Testis (tissue), 3 donors: ENCODE results near the gene ANTXR2. TPM values are rescaled to one million over a fixed set of nuclear protein-coding genes. Genes with fewer than 3 reads are reported as not detected.

ENCODE experiments used
- DNase-seq: peaks from one replicate; pipeline ENCODE4 v3.0.0-alpha.2; 2019
- H3K27ac ChIP-seq, 2 donors: fragments of 200-600 bp; sonication (generic); one replicate each; pipeline ENCODE4 v1.5.1; 2019
- H3K27me3 ChIP-seq: fragments of 200-600 bp; sonication (generic); one replicate; pipeline ENCODE4 v1.5.1; 2019
- H3K36me3 ChIP-seq: fragments of 200-600 bp; sonication (generic); one replicate; pipeline ENCODE4 v1.5.1; 2017; ENCODE audit warnings: low read depth; ENCODE audit errors: missing control alignments
- H3K4me1 ChIP-seq: fragments of 200-600 bp; sonication (generic); one replicate; pipeline ENCODE4 v1.5.1; 2019
- H3K4me3 ChIP-seq, 2 donors: fragments of 200-600 bp; sonication (generic); one replicate each; pipeline ENCODE4 v1.5.1; 2017 to 2019
- H3K9me3 ChIP-seq: fragments of 200-600 bp; sonication (generic); one replicate; pipeline ENCODE4 v1.5.1; 2017
- POLR2A ChIP-seq: fragments of 450-650 bp; IDR thresholded peaks from one replicate; pipeline ENCODE4 v1.6.1; 2017; ENCODE audit warnings: antibody characterized with exemption, mild to moderate bottlenecking, moderate library complexity
- WGBS, 2 donors: methylation state at CpG; one replicate each; pipeline ENCODE4 v1.1.5; 2018; 5-methylcytosine and 5-hydroxymethylcytosine counted together
- intact Hi-C: fragments of 100-400 bp; cut with DNase I; formaldehyde crosslinking; loops from one replicate; pipeline ENCODE4 v1.15.1; 2023; ENCODE audit warnings: low total_unique reads
- polyA plus RNA-seq: library from polyadenylated mRNA; stranded (reverse); fragments of 350-450 nt; fragmentation: Illumina TruSeq; extraction: RNeasy Lipid Tissue Mini Kit (QIAGEN cat#74804); gene quantifications from one replicate; pipeline ENCODE4 v1.2.3, GENCODE V29; 2014; ENCODE audit warnings: low read depth, low replicate concordance; ENCODE audit not compliant: insufficient read depth
- total RNA-seq, 2 donors: library from RNA; depleted of rRNA; stranded (reverse); fragments of >200 nt; gene quantifications; one replicate each; pipeline ENCODE4 v1.2.3, GENCODE V29; 2016
- TF ChIP-seq, protein P1 (sequence below), 3 experiments: fragments of 450-650 bp in 2 of 3; fragments of 200-600 bp in 1 of 3; sonication (generic) in 1 of 3; IDR thresholded peaks; one replicate each; pipeline ENCODE4 v1.5.1; 2016 to 2019; ENCODE audit warnings: antibody characterized with exemption in 3 of 3, mild to moderate bottlenecking in 2 of 3, moderate library complexity in 1 of 3

ANTXR2 gene
- total and polyA plus RNA-seq, 3 donors from 2014 or later: 23.8 to 30.8 (median 30.4) TPM

- H3K27ac ChIP-seq: no peak overlapping the region
- DNase-seq: no peak
- no peaks in the 10 kb centered on the region for H3K27me3 ChIP-seq
- H3K9me3 ChIP-seq: no peaks in the 10 kb centered on the region
- peaks cover 3% of the 10 kb centered on the region for H3K4me1 ChIP-seq
- H3K36me3 ChIP-seq: no peaks in the 10 kb centered on the region
- TF ChIP-seq, protein P1, sequence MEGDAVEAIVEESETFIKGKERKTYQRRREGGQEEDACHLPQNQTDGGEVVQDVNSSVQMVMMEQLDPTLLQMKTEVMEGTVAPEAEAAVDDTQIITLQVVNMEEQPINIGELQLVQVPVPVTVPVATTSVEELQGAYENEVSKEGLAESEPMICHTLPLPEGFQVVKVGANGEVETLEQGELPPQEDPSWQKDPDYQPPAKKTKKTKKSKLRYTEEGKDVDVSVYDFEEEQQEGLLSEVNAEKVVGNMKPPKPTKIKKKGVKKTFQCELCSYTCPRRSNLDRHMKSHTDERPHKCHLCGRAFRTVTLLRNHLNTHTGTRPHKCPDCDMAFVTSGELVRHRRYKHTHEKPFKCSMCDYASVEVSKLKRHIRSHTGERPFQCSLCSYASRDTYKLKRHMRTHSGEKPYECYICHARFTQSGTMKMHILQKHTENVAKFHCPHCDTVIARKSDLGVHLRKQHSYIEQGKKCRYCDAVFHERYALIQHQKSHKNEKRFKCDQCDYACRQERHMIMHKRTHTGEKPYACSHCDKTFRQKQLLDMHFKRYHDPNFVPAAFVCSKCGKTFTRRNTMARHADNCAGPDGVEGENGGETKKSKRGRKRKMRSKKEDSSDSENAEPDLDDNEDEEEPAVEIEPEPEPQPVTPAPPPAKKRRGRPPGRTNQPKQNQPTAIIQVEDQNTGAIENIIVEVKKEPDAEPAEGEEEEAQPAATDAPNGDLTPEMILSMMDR (IDR thresholded peaks at IDR 0.05): no peak
- no peak for TF ChIP-seq POLR2A
- intact Hi-C loops: no loop called here
- H3K4me3 ChIP-seq: no peak overlapping the region
- 77 to 80% methylated on average over 2 of the region's 2 CpGs for WGBS, 2 donors
Observed at GRCh38 chr4:80029364-80029763, 43.7 kb downstream of the ANTXR2 start.

- Histone ChIP-seq H3K4me3 (no peak overlapping the region), H3K36me3 (no peaks in the 10 kb centered on the region), H3K27me3 (no peaks in the 10 kb centered on the region), H3K27ac (no peak overlapping the region), H3K9me3 (no peaks in the 10 kb centered on the region), H3K4me1 (peaks cover 3% of the 10 kb centered on the region)
- 59% methylated on average over 2 of the region's 2 CpGs for WGBS, 2 donors
- intact Hi-C loops: no loop called here
- no peak for DNase-seq
- TF ChIP-seq, protein P1 (IDR thresholded peaks at IDR 0.05): no peak
Observed at GRCh38 chr4:80027611-80028010, 45.4 kb downstream of the ANTXR2 start.

- H3K9me3 ChIP-seq: no peaks in the 10 kb centered on the region
- DNase-seq: no peak
- TF ChIP-seq POLR2A: no peak
- TF ChIP-seq, protein P1 (IDR thresholded peaks at IDR 0.05): no peak
- no peaks in the 10 kb centered on the region for H3K36me3 ChIP-seq
- WGBS, 2 donors: 93 to 96% methylated on average over 4 of the region's 4 CpGs
- no peaks in the 10 kb centered on the region for H3K27me3 ChIP-seq
- peaks cover 3% of the 10 kb centered on the region for H3K4me1 ChIP-seq
- intact Hi-C loops: no loop called here
- H3K4me3 ChIP-seq: no peak overlapping the region
- no peak overlapping the region for H3K27ac ChIP-seq
Observed at GRCh38 chr4:80026100-80026499, 46.9 kb downstream of the ANTXR2 start.

DNA sequence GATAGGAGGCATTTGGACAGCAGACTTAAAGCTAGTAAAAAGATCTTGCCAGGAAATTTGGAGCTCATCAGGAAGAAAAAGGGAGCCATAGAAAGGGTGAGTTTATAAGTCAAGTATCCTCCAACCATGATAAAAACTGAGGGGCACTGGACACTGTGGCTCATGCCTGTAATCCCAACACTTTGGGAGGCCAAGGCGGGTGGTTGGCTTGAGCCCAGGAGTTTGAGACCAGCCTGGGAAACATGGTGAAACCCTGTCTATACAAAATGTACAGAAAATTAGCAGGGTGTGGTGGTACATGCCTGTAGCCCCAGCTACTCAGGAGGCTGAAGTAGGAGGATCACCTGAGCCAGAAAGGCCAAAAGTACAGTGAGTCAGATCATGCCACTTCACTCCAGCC, 48.7 kb downstream of the ANTXR2 start:
- no peak for DNase-seq
- no peaks in the 10 kb centered on the region for H3K36me3 ChIP-seq
- H3K4me3 ChIP-seq: no peak overlapping the region
- TF ChIP-seq, protein P1 (IDR thresholded peaks at IDR 0.05): no peak
- TF ChIP-seq POLR2A: no peak
- H3K9me3 ChIP-seq: no peaks in the 10 kb centered on the region
- H3K27ac ChIP-seq: no peak overlapping the region
- H3K4me1 ChIP-seq: peaks cover 3% of the 10 kb centered on the region
- WGBS, 2 donors: 94% methylated on average over 1 of the region's 1 CpG
- H3K27me3 ChIP-seq: no peaks in the 10 kb centered on the region
- intact Hi-C loops: no loop called here

GRCh38 chr4:80022282-80022681, 50.7 kb downstream of the ANTXR2 start:
- WGBS, 2 donors: 90 to 95% methylated on average over 3 of the region's 3 CpGs
- Histone ChIP-seq H3K27me3 (no peaks in the 10 kb centered on the region), H3K4me1 (no peaks in the 10 kb centered on the region), H3K36me3 (no peaks in the 10 kb centered on the region), H3K9me3 (no peaks in the 10 kb centered on the region), H3K27ac (no peak overlapping the region), H3K4me3 (no peak overlapping the region)
- TF ChIP-seq POLR2A: no peak
- TF ChIP-seq, protein P1 (IDR thresholded peaks at IDR 0.05): no peak
- DNase-seq: no peak
- intact Hi-C loops: no loop called here
